Measurements from ENCODE around the gene KMT2E.
A peak's percentile ranks its signal among the peaks of the same experiment; 100 is the strongest.

KMT2E gene

GRCh38 chr7:104968648-104969047 is 45.4 kb upstream of the KMT2E start:
- intact Hi-C loops (cut with DNase I; ENCODE audit: low total_unique reads) = no loop called here
- Histone ChIP-seq H3K27ac (peak overlapping the region; percentile 13 to 59), H3K36me3 (no peaks in the 10 kb centered on the region), H3K9me3 (no peaks in the 10 kb centered on the region), H3K27me3 (no peaks in the 10 kb centered on the region), H3K4me3 (no peak overlapping the region), H3K4me1 (peaks cover 0 to 92% (median 67%) of the 10 kb centered on the region in 4 donors)
- no peak for DNase-seq
- no peak for TF ChIP-seq CTCF (IDR thresholded peaks at IDR 0.05)

DNA sequence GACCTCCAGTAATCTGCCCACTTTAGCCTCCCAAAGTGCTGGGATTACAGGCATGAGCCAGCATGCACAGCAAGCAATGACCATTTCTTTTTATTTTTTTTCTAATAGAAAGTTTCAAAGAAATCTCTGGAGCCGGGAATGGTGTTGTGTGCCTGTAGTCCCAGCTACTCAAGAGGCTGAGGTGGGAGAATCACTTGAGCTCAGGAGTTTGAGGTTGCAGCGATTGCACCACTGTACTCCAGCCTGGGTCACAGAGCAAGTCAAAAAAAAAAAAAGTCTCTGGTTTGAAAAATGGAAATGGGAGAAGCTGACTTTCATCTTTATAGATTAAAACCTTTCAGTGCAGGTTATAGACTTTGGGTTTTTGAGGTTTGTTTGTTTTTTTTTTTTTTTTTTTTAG is 44.8 kb upstream of the KMT2E start:
- DNase-seq = no peak
- intact Hi-C loops (cut with DNase I; ENCODE audit: low total_unique reads) = no loop called here
- Histone ChIP-seq H3K27me3 (no peaks in the 10 kb centered on the region), H3K4me1 (peaks cover 0 to 92% (median 67%) of the 10 kb centered on the region in 4 donors), H3K4me3 (no peak overlapping the region), H3K27ac (peak overlapping the region in 1 of 2 donors; percentile 59), H3K9me3 (no peaks in the 10 kb centered on the region), H3K36me3 (no peaks in the 10 kb centered on the region)
- TF ChIP-seq CTCF (IDR thresholded peaks at IDR 0.05) = no peak

- Histone ChIP-seq H3K27ac (peak overlapping the region; percentile 67 to 73), H3K36me3 (no peaks in the 10 kb centered on the region), H3K27me3 (no peaks in the 10 kb centered on the region), H3K9me3 (no peaks in the 10 kb centered on the region), H3K4me1 (peaks cover 0 to 87% (median 61%) of the 10 kb centered on the region in 4 donors), H3K4me3 (no peak overlapping the region)
- TF ChIP-seq CTCF (IDR thresholded peaks at IDR 0.05) = no peak
- intact Hi-C loops (cut with DNase I; ENCODE audit: low total_unique reads) = no loop called here
- peak; percentile 70 to 81 for DNase-seq
These were observed 42.5 kb upstream of the KMT2E start for GRCh38 chr7:104971290-104972071.

DNA sequence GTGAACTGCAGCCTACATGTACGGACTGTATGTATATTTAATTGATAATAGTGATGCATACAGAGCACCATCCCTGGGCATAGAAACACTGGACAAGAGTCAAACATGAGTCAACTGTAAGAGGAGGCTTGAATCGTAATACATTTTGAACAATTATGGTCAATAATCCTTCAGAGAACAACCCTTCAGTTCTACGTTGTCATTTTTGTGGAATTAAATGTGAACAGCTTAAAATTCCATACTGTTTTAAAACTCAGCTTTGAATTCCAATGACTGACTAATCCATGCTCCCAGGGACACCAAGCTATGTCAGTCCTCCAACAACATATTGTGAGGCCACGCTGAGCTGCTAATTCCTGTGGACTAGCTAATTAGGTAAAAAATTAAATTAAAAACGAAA is 41.5 kb upstream of the KMT2E start:
- intact Hi-C loops (cut with DNase I; ENCODE audit: low total_unique reads) = no loop called here
- Histone ChIP-seq H3K4me1 (peaks cover 0 to 87% (median 61%) of the 10 kb centered on the region in 4 donors), H3K27ac (peak overlapping the region; percentile 67 to 73), H3K4me3 (no peak overlapping the region), H3K9me3 (no peaks in the 10 kb centered on the region), H3K36me3 (no peaks in the 10 kb centered on the region), H3K27me3 (no peaks in the 10 kb centered on the region)
- no peak for TF ChIP-seq CTCF (IDR thresholded peaks at IDR 0.05)
- no peak for DNase-seq

DNA sequence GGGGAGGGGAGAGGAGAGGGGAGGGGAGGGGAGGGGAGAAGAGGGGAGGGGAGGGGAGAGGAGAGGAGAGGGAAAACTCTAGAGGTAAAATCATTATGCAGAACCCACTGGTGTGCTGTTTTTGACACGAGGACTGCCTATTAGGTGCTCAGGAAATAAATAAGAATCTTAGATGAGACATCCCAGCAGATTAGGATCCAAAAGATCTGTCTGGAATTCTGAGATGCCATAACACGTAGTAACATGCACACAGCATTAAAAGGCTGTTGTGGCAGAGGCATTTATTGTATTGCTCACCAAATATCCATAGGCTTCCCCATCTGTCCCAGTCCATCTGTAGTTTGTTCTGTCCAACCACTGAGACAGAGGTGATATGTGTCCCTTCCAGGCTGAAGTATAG is 40.8 kb upstream of the KMT2E start:
- H3K4me1 ChIP-seq = peaks cover 0 to 87% (median 61%) of the 10 kb centered on the region in 4 donors
- DNase-seq = no peak
- TF ChIP-seq CTCF (IDR thresholded peaks at IDR 0.05) = no peak
- no peaks in the 10 kb centered on the region for H3K27me3 ChIP-seq
- H3K27ac ChIP-seq = peak overlapping the region; percentile 54 to 57
- H3K36me3 ChIP-seq = no peaks in the 10 kb centered on the region
- intact Hi-C loops (cut with DNase I; ENCODE audit: low total_unique reads) = no loop called here
- no peaks in the 10 kb centered on the region for H3K9me3 ChIP-seq
- H3K4me3 ChIP-seq = no peak overlapping the region
